Upper lobe of left lung (tissue), 4 donors: Measurements from ENCODE around the gene IP6K3.

Source experiments
- EP300 ChIP-seq, 4 donors: sonication (generic); formaldehyde crosslinking; IDR thresholded peaks; one replicate each; pipeline ENCODE4 v1.5.1; 2017; ENCODE audit warnings: antibody characterized with exemption in 4 of 4, control low read depth in 2 of 4
- POLR2A ChIP-seq, 4 donors: fragments of 450-650 bp; IDR thresholded peaks; one replicate each; pipeline ENCODE4 v1.5.1; 2016 to 2017; ENCODE audit warnings: antibody characterized with exemption in 4 of 4, mild to moderate bottlenecking in 2 of 4
- TF ChIP-seq, protein P1 (sequence below), 6 experiments: fragments of 450-650 bp in 4 of 6; fragments of 200-600 bp in 2 of 6; sonication (generic) in 2 of 6; IDR thresholded peaks; one replicate each; pipeline ENCODE4 v1.5.1; 2016 to 2019; ENCODE audit warnings: antibody characterized with exemption in 6 of 6

DNA sequence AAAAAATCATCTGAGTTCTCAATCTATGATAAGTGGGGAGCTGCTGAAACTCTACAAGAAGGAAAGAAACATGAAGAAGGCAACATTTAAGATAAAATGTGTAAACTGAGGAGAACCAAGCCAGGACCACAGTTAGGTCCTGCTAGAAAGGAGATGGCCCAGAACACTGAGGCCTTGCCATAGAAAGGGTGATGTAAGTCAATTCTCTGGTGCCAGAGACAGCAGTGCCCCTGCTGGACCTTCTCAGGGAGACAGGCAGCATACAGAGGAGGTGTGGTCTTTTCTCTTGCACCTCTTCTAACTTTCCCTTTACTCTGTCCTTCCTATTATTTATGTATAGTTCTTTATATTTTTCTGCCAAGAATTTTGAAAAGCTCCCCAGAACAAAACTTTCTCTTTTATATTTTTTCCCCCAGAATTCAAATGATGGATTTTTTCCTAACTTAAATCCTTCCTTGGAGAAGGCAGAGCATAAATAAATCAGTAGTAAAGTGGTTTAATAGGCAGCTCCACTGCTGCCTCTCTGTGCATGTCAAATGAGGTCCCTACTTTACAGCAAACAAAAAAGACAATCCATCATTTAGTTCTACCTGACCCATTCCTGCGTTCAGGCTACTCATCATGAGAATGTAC lies 44.2 kb downstream of the IP6K3 start:
- TF ChIP-seq EP300 (IDR thresholded peaks at IDR 0.05) (no peak), POLR2A (IDR thresholded peaks at IDR 0.05) (no peak)
- TF ChIP-seq, protein P1, sequence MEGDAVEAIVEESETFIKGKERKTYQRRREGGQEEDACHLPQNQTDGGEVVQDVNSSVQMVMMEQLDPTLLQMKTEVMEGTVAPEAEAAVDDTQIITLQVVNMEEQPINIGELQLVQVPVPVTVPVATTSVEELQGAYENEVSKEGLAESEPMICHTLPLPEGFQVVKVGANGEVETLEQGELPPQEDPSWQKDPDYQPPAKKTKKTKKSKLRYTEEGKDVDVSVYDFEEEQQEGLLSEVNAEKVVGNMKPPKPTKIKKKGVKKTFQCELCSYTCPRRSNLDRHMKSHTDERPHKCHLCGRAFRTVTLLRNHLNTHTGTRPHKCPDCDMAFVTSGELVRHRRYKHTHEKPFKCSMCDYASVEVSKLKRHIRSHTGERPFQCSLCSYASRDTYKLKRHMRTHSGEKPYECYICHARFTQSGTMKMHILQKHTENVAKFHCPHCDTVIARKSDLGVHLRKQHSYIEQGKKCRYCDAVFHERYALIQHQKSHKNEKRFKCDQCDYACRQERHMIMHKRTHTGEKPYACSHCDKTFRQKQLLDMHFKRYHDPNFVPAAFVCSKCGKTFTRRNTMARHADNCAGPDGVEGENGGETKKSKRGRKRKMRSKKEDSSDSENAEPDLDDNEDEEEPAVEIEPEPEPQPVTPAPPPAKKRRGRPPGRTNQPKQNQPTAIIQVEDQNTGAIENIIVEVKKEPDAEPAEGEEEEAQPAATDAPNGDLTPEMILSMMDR (IDR thresholded peaks at IDR 0.05): peak in 5 of 6 experiments; percentile 23 to 54 (median 47)
